AG04450 (cell line): ENCODE results near the gene C10orf120. TPM values are rescaled to one million over a fixed set of nuclear protein-coding genes. Genes with fewer than 3 reads are reported as not detected.

Experiments used
- CTCF ChIA-PET: fragments of 300-600, 350-600 bp; formaldehyde crosslinking; extraction: SDS; loops from one replicate; lab custom pipeline; 2022; ENCODE audit warnings: antibody characterized with exemption, inconsistent platforms; lab: Charles Lee
- POLR2A ChIA-PET: fragments of 350-600 bp; formaldehyde crosslinking; extraction: SDS; loops from one replicate; lab custom pipeline; 2021; ENCODE audit warnings: antibody characterized with exemption, inconsistent platforms; lab: Yijun Ruan, JAX
- DNase-seq: peaks from one replicate; pipeline ENCODE4 v3.0.0-alpha.2; 2011; ENCODE audit warnings: low read depth, low spot score
- H3K27ac ChIP-seq: one replicate; pipeline ENCODE4 v1.5.1; 2012; ENCODE audit warnings: low read depth, low read length, control low read depth
- H3K27me3 ChIP-seq: one replicate; pipeline ENCODE4 v1.6.0; 2012; ENCODE audit warnings: low read length; ENCODE audit not compliant: control insufficient read depth, insufficient read depth
- H3K4me3 ChIP-seq: 2 replicates; pipeline ENCODE4 v1.5.1; 2011; ENCODE audit warnings: mild to moderate bottlenecking, low read depth, low read length, control low read depth
- H3K9me3 ChIP-seq: 2 replicates; pipeline ENCODE4 v1.5.1; 2012; ENCODE audit warnings: low read length; ENCODE audit not compliant: control insufficient read depth, insufficient read depth
- CTCF ChIP-seq: IDR thresholded peaks from 2 replicates; pipeline ENCODE4 v1.5.1; 2011; ENCODE audit warnings: low read depth, low read length, control low read depth, inconsistent platforms
- polyA plus RNA-seq: library from polyadenylated mRNA; depleted of rRNA; stranded (reverse); fragments of >200 nt; gene quantifications from 2 replicates; pipeline ENCODE4 v1.2.3, GENCODE V29; 2011

Gene C10orf120
- polyA plus RNA-seq, 1 experiment = not detected

GRCh38 chr10:122715576-122715975 lies 15.9 kb upstream of the C10orf120 start:
- Histone ChIP-seq H3K9me3 (no peaks in the 10 kb centered on the region), H3K27ac (no peak overlapping the region), H3K27me3 (no peaks in the 10 kb centered on the region), H3K4me3 (no peak overlapping the region)
- no peak for DNase-seq
- no peak for TF ChIP-seq CTCF
- POLR2A ChIA-PET = no interaction called here
- CTCF ChIA-PET = no interaction called here

GRCh38 chr10:122713091-122713885 lies 13.6 kb upstream of the C10orf120 start:
- ChIA-PET CTCF (interaction anchor here (0.6 kb wide), 2 partner anchors 8 to 9 kb away, joined by 3 read pairs; no protein-coding TSS in a partner anchor), POLR2A (no interaction called here)
- DNase-seq = no peak
- Histone ChIP-seq H3K27ac (no peak overlapping the region), H3K9me3 (no peaks in the 10 kb centered on the region), H3K27me3 (no peaks in the 10 kb centered on the region), H3K4me3 (no peak overlapping the region)
- no peak for TF ChIP-seq CTCF

- no peaks in the 10 kb centered on the region for H3K27me3 ChIP-seq
- POLR2A ChIA-PET = no interaction called here
- no peak overlapping the region for H3K4me3 ChIP-seq
- no peak for DNase-seq
- no peak overlapping the region for H3K27ac ChIP-seq
- H3K9me3 ChIP-seq = no peaks in the 10 kb centered on the region
- no peak for TF ChIP-seq CTCF
- CTCF ChIA-PET = no interaction called here
These were observed 10.9 kb upstream of the C10orf120 start for GRCh38 chr10:122710576-122710975.

- Histone ChIP-seq H3K27ac (no peak overlapping the region), H3K9me3 (no peaks in the 10 kb centered on the region), H3K27me3 (no peaks in the 10 kb centered on the region), H3K4me3 (no peak overlapping the region)
- no peak for DNase-seq
- ChIA-PET CTCF (no interaction called here), POLR2A (no interaction called here)
- TF ChIP-seq CTCF = no peak
These were observed 10.3 kb upstream of the C10orf120 start for GRCh38 chr10:122709971-122710370.

- POLR2A ChIA-PET = no interaction called here
- TF ChIP-seq CTCF = no peak
- H3K4me3 ChIP-seq = no peak overlapping the region
- no peak for DNase-seq
- CTCF ChIA-PET = interaction anchor here (1.5 kb wide), 1 partner anchor 408 kb away, joined by 4 read pairs; no protein-coding TSS in a partner anchor
- no peaks in the 10 kb centered on the region for H3K9me3 ChIP-seq
- H3K27me3 ChIP-seq = peaks cover 2% of the 10 kb centered on the region
- no peak overlapping the region for H3K27ac ChIP-seq
These were observed 7.9 kb upstream of the C10orf120 start for GRCh38 chr10:122707535-122707934.
